Activated T-helper 1 cell treated with anti-CD3 and anti-CD28 coated beads, Interleukin-12 subunit alpha, Interleukin-12 subunit beta, Interleukin-2, Interleukin-4 antibody, amounts not matched to agents 30 ng/mL and 10 ng/mL and 1 ng/mL, durations not matched to agents 14 hours and 24 hours and 36 hours (primary cell): ENCODE results near the gene B3GLCT. TPM values are rescaled to one million over a fixed set of nuclear protein-coding genes. Genes with fewer than 3 reads are reported as not detected.

ENCODE experiments used
- DNase-seq: peaks from one replicate; pipeline ENCODE4 v3.0.0; 2021; ENCODE audit warnings: low spot score
- H3K27ac Mint-ChIP-seq: one replicate; pipeline ENCODE4 v1.8.0; 2021; ENCODE audit warnings: mild to moderate bottlenecking, mixed read lengths
- H3K27me3 Mint-ChIP-seq: one replicate; pipeline ENCODE4 v1.8.0; 2022; ENCODE audit warnings: mild to moderate bottlenecking, moderate library complexity, mixed read lengths; ENCODE audit not compliant: insufficient read depth
- H3K36me3 Mint-ChIP-seq: one replicate; pipeline ENCODE4 v1.8.0; 2021; ENCODE audit warnings: low read depth, mixed read lengths
- H3K4me1 Mint-ChIP-seq: one replicate; pipeline ENCODE4 v1.8.0; 2021; ENCODE audit warnings: low read depth, mixed read lengths
- H3K4me3 Mint-ChIP-seq: one replicate; pipeline ENCODE4 v1.8.0; 2021; ENCODE audit warnings: mild to moderate bottlenecking, moderate library complexity, mixed read lengths
- H3K9me3 Mint-ChIP-seq: one replicate; pipeline ENCODE4 v1.8.0; 2021; ENCODE audit warnings: mixed read lengths
- intact Hi-C: fragments of 100-400 bp; cut with micrococcal nuclease; formaldehyde crosslinking; loops from one replicate; pipeline ENCODE4 v1.15.1; 2024
- total RNA-seq: library from RNA; stranded (reverse); gene quantifications from 2 replicates; pipeline ENCODE4 v1.2.3, GENCODE V29; 2022

Gene B3GLCT
- total RNA-seq, 1 donor from 2014 or later: 4.3 TPM

DNA sequence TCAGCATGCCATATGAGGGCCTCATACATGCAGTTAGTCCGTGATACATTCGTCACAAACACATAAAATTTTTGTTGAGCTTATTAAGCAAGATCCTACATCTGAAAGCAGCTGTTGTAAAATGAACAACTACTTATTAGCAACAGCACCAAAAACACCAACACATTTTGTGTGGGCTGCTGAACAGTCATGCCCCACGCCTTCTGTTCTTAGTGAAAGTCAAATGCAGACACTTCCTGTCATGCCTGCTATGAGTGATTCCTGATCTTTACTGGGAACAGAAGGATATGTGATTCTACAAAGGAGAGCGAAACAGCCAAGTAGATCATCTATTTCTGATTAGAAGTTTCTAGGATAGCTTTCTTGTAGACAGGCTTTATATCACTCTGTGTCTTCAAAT is 4.2 kb upstream of the B3GLCT start:
- Mint-ChIP-seq H3K4me3 (no peak overlapping the region), H3K36me3 (no peaks in the 10 kb centered on the region), H3K27me3 (peaks cover 8% of the 10 kb centered on the region), H3K9me3 (no peaks in the 10 kb centered on the region), H3K4me1 (no peaks in the 10 kb centered on the region), H3K27ac (no peak overlapping the region)
- intact Hi-C loops: loop anchor here (10.0 kb wide), 1 partner anchor 1601 kb away; the partner anchor contains the start of gene SLC7A1
- DNase-seq: no peak

- H3K27ac Mint-ChIP-seq: no peak overlapping the region
- H3K4me1 Mint-ChIP-seq: peaks cover 12% of the 10 kb centered on the region
- peaks cover 8% of the 10 kb centered on the region for H3K27me3 Mint-ChIP-seq
- no peak for DNase-seq
- intact Hi-C loops: loop anchor here (10.0 kb wide), 1 partner anchor 1602 kb away; the partner anchor contains the start of gene SLC7A1
- H3K4me3 Mint-ChIP-seq: no peak overlapping the region
- no peaks in the 10 kb centered on the region for H3K36me3 Mint-ChIP-seq
- no peaks in the 10 kb centered on the region for H3K9me3 Mint-ChIP-seq
These were observed 2.8 kb upstream of the B3GLCT start for GRCh38 chr13:31196992-31197391.

DNA sequence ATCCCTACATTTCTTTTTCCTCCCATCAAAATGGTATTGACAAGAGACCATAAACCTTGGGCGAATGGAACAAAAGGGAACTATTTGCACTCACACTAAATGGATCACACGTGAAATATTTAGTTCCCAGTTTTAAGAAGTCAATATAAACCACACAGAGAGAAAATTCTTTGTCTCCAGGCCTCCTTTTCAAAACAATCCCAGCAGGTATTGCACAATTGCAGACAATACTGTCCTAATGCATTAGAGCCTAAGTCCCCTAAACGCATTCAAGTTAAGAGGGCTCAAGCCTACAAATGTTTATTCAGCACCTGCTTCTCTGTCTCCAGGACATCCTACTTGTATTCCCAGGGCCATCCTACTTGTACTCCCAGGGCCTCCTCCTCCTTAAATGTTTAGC is 1.3 kb upstream of the B3GLCT start:
- no peak overlapping the region for H3K27ac Mint-ChIP-seq
- intact Hi-C loops: loop anchor here (2.0 to 10.0 kb wide), 2 partner anchors 154 to 1604 kb away; partner anchors contain the start of gene SLC7A1
- H3K27me3 Mint-ChIP-seq: peaks cover 8% of the 10 kb centered on the region
- H3K4me3 Mint-ChIP-seq: no peak overlapping the region
- H3K36me3 Mint-ChIP-seq: no peaks in the 10 kb centered on the region
- H3K4me1 Mint-ChIP-seq: peaks cover 19% of the 10 kb centered on the region
- H3K9me3 Mint-ChIP-seq: no peaks in the 10 kb centered on the region
- no peak for DNase-seq

DNA sequence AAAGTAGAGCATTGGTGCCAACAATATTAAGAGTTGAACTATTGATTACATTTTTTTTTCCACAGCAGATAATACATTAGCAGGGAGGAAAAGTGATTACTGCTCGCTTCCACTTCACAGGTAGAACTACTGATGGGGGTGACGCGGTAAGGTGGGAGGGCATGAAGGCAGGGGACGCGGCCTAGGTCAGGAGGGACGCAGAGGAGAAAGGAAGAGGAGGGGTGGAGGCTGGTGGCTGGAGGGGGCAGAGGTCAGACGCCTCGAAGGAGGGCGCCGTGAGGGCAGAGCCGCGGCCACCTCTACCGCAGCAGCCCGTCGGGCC is 287 bp upstream of the B3GLCT start:
- Mint-ChIP-seq H3K4me3 (peak overlapping the region; percentile 85), H3K4me1 (peaks cover 27% of the 10 kb centered on the region), H3K27me3 (peaks cover 4% of the 10 kb centered on the region), H3K36me3 (no peaks in the 10 kb centered on the region), H3K27ac (peak overlapping the region; percentile 80), H3K9me3 (no peaks in the 10 kb centered on the region)
- no peak for DNase-seq
- intact Hi-C loops: loop anchor here (1.0 to 10.0 kb wide), 3 partner anchors 155 to 1605 kb away; partner anchors contain the start of gene SLC7A1

DNA sequence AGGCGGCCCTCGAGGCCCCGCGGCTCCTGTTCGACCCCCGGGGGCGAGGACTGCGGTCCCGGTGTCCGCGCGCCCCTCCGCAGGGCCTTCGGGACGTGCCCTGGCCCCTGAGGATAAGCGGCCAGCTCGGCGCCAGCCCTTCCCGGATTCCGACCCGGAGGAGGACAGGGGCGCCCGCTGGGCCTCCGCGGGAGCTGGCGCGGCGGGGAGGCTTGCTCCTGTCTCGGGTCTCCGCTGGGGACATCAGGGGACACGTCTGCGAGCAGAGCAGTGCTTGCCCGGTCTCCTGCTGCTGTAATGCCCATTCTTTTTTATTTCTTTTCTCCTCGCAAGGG is 829 bp downstream of the B3GLCT start:
- H3K27ac Mint-ChIP-seq: peak overlapping the region; percentile 45
- peaks cover 2% of the 10 kb centered on the region for H3K27me3 Mint-ChIP-seq
- H3K36me3 Mint-ChIP-seq: no peaks in the 10 kb centered on the region
- no peaks in the 10 kb centered on the region for H3K9me3 Mint-ChIP-seq
- no peak for DNase-seq
- intact Hi-C loops: loop anchor here (1.0 kb wide), 1 partner anchor 38 kb away; no protein-coding TSS in a partner anchor
- H3K4me1 Mint-ChIP-seq: peaks cover 34% of the 10 kb centered on the region
- H3K4me3 Mint-ChIP-seq: peak overlapping the region; percentile 79

DNA sequence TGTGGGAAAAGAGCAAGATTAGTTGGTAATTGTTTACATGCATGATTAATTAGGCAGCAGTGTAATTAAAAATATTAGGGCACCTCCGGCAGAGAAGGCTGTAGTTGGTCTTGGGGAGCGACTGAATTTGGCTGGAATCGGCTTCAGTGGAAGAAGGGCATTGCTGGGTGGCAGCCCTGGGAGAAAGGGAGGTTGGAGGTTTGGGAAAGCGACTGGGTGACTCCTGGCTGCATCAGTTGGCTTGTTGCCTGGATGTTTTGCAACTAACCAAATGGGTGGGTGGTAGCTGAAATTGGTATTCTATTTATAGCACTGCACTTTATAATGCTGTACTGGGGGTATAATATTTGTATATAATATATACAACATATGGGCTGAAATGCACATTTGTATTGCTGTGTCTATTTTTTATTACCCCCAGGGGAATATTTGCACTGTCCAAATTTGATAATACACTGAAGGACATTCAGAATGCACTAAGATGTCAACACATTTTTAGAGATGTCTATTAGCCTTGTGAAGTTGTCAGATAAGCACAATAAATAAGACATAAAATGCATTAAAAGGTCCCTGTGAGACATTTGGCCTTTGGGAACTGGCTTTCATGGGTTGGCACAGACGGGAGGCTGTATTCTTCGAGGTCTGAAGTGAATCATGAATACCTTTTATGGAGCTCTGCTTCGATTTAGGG is 1.7 kb downstream of the B3GLCT start:
- intact Hi-C loops: no loop called here
- Mint-ChIP-seq H3K36me3 (no peaks in the 10 kb centered on the region), H3K27ac (peak overlapping the region; percentile 61)

DNA sequence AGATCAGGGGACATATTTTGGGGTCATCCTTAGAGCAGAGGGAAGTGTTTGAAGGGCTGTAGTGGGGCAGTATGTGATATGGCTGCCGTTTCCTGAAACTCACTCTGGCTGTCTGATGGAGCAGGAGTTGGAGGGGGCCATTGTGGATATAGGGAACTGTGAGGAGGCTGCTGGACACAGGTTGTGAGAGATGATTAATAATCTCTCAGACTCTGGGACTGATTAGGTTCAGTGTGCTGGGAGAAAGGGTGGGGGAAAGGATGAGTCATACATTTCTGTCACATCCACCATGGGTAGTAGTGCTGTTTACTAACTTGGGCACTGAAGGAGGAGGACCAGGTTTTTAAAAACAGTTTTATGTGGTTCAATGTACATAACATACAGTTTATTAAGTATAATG is 4.8 kb downstream of the B3GLCT start:
- Mint-ChIP-seq H3K36me3 (no peaks in the 10 kb centered on the region), H3K27me3 (no peaks in the 10 kb centered on the region), H3K27ac (no peak overlapping the region), H3K9me3 (no peaks in the 10 kb centered on the region), H3K4me1 (peaks cover 34% of the 10 kb centered on the region), H3K4me3 (no peak overlapping the region)
- intact Hi-C loops: no loop called here
- no peak for DNase-seq

More for the DNA sequence above, 1.7 kb downstream of the B3GLCT start:
- Mint-ChIP-seq H3K4me3 (peak overlapping the region; percentile 79), H3K9me3 (no peaks in the 10 kb centered on the region), H3K27me3 (peaks cover 2% of the 10 kb centered on the region), H3K4me1 (peaks cover 34% of the 10 kb centered on the region)
- DNase-seq: no peak

DNA sequence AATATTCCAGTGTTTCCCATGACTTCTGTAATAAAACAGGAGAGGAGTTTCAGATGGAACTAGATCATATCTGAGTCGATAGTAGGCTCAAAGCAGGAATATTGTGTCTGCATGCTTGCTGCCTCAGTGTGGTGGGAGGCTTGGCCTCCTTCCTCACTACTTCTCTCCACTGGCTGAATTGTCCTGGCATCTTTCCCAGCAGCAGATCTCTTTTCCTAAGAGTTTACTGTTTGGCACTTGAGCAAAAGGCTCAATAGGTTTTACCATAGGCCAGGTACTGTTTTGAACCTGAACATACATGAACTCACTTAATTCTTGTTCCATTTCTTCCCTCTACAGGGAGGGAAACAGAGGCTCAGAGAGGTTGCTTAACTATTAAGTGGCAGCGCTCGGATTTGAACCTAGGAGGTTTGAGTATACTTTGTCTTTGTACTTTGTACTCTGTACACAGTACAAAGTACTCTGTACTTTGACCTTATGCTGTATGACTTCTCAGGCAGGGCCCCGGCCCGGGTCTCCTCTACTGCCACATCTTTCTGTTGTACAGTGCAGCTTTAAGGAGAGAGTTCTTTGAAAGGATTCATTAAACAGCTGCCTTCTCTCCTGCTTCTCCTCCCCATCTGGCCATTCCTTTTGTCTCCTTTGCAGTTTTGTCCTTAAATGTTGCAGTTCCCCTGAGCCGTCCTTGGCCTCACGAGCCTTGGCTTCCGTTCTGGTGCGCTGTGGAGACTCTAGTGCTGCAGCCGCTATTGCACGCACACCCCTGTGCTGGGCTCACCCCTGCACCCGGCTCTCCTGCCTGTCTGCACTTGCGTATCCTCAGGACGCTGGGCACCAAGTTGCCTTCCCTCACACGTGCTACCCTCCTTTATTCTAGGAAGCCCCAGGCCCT is 8.1 kb downstream of the B3GLCT start:
- no peak overlapping the region for H3K4me3 Mint-ChIP-seq
- H3K4me1 Mint-ChIP-seq: peaks cover 15% of the 10 kb centered on the region
- DNase-seq: no peak
- H3K36me3 Mint-ChIP-seq: no peaks in the 10 kb centered on the region
- no peaks in the 10 kb centered on the region for H3K27me3 Mint-ChIP-seq
- no peak overlapping the region for H3K27ac Mint-ChIP-seq
- no peaks in the 10 kb centered on the region for H3K9me3 Mint-ChIP-seq
- intact Hi-C loops: no loop called here

GRCh38 chr13:31208559-31209122 is 8.9 kb downstream of the B3GLCT start:
- H3K27ac Mint-ChIP-seq: no peak overlapping the region
- DNase-seq: no peak
- H3K4me3 Mint-ChIP-seq: no peak overlapping the region
- H3K27me3 Mint-ChIP-seq: no peaks in the 10 kb centered on the region
- no peaks in the 10 kb centered on the region for H3K36me3 Mint-ChIP-seq
- intact Hi-C loops: no loop called here
- peaks cover 19% of the 10 kb centered on the region for H3K4me1 Mint-ChIP-seq
- no peaks in the 10 kb centered on the region for H3K9me3 Mint-ChIP-seq

GRCh38 chr13:31209172-31209840 is 9.5 kb downstream of the B3GLCT start:
- Mint-ChIP-seq H3K4me3 (no peak overlapping the region), H3K27ac (no peak overlapping the region), H3K4me1 (peaks cover 19% of the 10 kb centered on the region), H3K9me3 (no peaks in the 10 kb centered on the region), H3K36me3 (no peaks in the 10 kb centered on the region), H3K27me3 (no peaks in the 10 kb centered on the region)
- intact Hi-C loops: no loop called here
- DNase-seq: no peak

DNA sequence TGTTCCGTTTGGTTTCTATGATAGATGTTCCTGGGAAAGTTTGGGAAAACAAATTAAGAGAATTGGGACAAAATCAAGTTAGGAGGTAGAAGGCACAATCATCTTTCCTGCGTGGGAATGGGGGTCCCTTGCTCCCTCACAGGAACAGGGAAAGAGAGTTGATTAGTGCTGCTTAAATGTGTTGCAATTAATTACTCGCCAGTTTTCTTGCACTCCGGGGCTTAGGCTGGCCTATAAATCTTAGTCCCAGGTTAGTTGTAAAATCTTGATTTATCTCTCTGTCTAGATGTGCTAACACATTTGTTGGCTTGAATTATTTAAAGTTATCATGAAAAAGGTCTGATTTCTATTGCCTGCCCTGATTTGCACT is 10.1 kb downstream of the B3GLCT start:
- H3K27ac Mint-ChIP-seq: no peak overlapping the region
- DNase-seq: no peak
- H3K36me3 Mint-ChIP-seq: no peaks in the 10 kb centered on the region
- H3K4me1 Mint-ChIP-seq: peaks cover 18% of the 10 kb centered on the region
- H3K4me3 Mint-ChIP-seq: no peak overlapping the region
- intact Hi-C loops: no loop called here
- H3K9me3 Mint-ChIP-seq: no peaks in the 10 kb centered on the region
- H3K27me3 Mint-ChIP-seq: no peaks in the 10 kb centered on the region

DNA sequence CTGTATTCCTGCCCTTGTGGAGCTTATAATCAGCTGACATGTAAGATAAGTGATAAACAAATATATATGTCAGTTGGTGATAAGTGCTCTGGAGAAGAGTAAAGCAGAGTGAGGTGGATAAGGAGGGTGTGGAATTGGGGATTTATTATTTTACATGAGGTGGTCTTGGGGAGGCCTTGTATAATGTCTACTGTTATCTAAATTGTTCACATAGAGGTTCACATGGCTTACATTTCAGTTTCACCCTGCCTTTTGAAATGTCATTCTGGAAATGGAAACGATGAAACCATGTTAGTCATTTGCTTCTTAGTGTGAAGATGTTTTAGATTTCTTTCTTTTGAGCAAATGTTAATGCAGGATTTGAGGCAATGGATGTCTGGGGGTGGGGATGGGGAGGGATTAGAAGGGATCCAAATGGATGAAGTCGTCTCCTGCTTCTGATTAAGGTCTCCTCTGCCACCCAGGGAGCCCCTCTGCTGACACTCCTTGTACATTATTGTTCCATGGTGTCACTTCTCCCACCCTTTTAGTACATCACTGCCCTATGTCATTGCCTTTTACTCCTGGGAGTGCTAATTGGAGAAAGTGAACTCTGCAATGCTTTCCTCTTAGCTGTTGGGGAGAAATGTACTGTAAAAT is 14.0 kb downstream of the B3GLCT start:
- Mint-ChIP-seq H3K27ac (no peak overlapping the region), H3K4me3 (no peak overlapping the region), H3K4me1 (peaks cover 14% of the 10 kb centered on the region), H3K9me3 (no peaks in the 10 kb centered on the region), H3K36me3 (no peaks in the 10 kb centered on the region), H3K27me3 (no peaks in the 10 kb centered on the region)
- intact Hi-C loops: no loop called here
- no peak for DNase-seq
